Measurements from ENCODE around the gene HOXB5.

The HOXB5 gene

DNA sequence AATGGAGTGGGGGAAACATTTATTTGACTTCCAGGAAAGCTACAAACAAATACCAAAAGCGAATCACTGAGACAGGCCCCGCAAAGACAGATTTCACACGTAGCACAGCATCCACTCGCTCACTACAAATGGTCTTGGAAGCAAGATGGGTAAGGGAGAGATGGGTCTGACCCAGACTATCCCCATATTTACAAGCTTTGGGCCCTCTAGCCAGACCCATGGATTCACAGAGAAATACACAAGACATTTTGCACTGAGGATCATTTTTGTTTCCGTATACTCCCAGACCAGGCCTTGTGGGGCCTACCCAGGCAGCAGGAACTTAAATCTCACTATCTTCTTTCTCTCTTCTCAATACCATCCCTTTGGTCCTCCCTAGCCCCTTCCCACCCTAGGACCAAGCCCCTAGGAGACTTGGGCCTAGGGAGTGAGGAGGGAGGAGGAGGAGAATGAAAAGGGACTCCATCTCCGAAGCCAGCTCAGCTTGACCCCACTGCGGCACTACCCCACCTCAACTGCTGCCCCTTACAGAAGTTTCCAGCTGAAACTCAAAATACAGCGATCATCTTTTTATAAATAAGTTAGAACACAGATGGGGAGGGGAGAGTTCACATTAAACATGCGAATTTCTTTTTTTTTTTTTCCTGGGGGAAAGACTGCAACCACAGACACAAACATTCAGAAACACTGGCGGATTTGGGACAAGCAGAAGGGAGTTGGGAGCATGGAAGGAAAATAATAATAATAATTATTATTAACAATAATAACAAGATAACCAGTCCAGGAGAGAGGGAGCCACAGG is 2.1 kb downstream of the HOXB5 start:
- no peak overlapping the region for H3K4me3 ChIP-seq (ENCODE audit: low read depth, low read length)

DNA sequence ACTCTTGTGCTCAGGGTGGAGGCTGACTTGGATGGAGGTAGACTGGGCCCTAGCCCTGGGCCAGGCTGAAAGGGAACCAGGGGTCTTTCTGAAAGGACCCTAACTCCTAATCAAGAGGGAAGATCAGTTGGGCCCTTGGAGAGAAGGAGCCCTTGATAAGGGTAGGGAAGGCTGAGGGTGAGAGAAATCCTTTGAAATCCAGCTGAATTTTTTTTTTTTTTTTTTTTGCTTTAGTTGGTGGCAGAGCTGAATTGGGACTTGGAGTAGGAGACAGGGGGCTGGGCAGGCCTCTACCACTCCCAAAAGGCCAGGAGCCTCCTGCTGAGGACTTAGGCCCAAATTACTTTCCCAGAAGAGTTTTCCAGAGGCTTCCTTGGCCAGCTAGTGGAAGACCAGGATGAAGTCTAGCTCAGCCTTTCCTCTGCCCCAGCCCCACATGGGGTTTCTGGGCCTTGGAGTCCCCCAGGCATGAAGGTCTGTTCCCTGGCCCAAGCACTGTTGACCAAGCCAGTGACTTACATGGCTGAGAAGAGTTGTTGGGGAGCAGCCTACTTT is 2.9 kb downstream of the HOXB5 start:
- H3K4me3 ChIP-seq (ENCODE audit: low read depth, low read length): no peak overlapping the region

DNA sequence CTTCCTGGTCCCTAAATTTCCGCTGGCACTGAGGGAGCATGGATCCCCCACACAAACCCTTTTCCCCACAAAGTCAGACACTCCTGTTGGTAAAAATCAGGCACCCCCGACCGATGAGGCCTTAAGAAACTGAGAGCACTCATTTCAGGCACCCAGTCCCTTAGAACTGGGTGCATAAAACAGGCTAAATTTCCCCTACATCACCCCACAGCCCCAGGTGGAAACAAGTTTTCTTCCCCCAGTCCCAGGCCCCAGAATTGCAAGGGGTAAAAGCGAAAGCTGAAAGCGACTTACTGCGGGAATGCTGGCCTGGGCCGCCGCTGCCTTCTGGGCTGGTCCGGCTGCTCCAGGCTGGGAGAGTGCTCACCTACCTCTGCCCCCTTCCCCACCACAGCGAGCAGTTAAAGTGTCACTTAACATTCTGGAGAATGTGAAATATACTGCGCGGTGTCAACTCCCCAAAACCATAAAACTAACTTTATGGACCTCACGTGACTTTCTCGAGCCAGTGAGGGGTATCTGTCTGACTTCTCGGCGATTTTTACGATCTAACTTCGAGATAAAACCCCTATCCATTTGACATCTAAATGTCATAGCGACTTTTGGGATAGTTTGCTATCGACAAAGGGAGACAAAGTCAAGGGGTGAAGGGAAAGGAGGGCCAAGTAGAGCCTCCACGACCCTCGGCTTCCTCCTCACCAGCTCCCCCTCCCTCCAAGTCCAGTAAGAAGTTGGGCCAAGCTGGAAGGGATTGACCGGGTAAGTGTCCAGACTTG is 3.6 kb downstream of the HOXB5 start, which contains the start of gene HOXB3:
Gene HOXB3 (minus strand): TSS at position 411 of the 776 bp plus-strand sequence. CDS start 37,767 bp downstream, outside the sequence.
- no peak within 1 kb of the TSS for H3K4me3 ChIP-seq (ENCODE audit: low read depth, low read length)

GRCh38 chr17:48589060-48589830 is 4.3 kb downstream of the HOXB5 start:
- H3K4me3 ChIP-seq (ENCODE audit: low read depth, low read length): no peak overlapping the region

- no peak overlapping the region for H3K4me3 ChIP-seq (ENCODE audit: low read depth, low read length)
These were observed 5.1 kb downstream of the HOXB5 start for GRCh38 chr17:48588528-48588927.

DNA sequence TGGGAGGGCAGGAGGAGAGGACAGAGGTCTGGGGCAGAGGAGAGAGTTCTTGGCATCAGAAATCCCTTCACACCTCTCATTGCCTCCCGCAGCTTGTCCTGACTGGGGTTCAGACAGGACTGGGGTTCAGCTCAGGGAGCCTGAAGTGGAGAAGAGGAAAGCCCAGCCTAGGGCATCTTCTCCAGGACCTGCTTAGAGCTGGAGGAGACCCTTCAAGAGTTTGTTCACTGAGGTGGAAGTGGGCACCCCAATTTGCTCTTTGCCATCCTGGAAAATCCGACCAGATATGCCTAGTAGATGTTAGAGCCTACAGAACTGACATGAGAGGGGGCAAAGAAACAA is 5.5 kb downstream of the HOXB5 start:
- no peak overlapping the region for H3K4me3 ChIP-seq (ENCODE audit: low read depth, low read length)

- no peak overlapping the region for H3K4me3 ChIP-seq (ENCODE audit: low read depth, low read length)
These were observed 6.1 kb downstream of the HOXB5 start for GRCh38 chr17:48587276-48588073.

GRCh38 chr17:48586355-48587258 is 7.0 kb downstream of the HOXB5 start:
- H3K4me3 ChIP-seq (ENCODE audit: low read depth, low read length): no peak overlapping the region

- H3K4me3 ChIP-seq (ENCODE audit: low read depth, low read length): no peak overlapping the region
These were observed 9.3 kb downstream of the HOXB5 start for GRCh38 chr17:48584223-48584741.

DNA sequence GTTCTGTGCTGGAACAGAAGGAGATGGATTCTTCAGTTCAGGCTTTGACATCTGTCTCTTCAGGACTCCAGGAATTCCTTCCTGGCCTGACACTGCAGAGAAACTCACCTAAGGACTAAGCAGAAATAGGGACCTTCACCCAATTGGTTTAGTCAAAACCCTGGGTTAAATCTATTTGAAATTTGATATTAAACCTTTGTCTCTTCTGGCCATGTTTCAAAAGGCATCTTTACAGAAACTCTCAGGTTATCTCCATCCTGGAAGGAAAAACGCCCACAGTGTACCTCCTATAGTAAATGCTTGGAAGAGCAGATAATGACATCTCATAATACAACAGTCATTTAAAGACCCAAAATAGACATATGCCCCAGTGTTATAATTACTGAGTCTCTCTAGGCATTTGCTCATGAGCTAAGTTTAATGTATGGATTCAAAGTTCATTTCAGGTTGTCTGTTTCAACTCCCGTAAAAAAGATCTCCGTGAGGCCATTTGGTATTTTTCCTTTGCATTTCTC is 9.8 kb downstream of the HOXB5 start:
- no peak overlapping the region for H3K4me3 ChIP-seq (ENCODE audit: low read depth, low read length)

GRCh38 chr17:48582750-48583069 is 10.9 kb downstream of the HOXB5 start:
- H3K4me3 ChIP-seq (ENCODE audit: low read depth, low read length): no peak overlapping the region

DNA sequence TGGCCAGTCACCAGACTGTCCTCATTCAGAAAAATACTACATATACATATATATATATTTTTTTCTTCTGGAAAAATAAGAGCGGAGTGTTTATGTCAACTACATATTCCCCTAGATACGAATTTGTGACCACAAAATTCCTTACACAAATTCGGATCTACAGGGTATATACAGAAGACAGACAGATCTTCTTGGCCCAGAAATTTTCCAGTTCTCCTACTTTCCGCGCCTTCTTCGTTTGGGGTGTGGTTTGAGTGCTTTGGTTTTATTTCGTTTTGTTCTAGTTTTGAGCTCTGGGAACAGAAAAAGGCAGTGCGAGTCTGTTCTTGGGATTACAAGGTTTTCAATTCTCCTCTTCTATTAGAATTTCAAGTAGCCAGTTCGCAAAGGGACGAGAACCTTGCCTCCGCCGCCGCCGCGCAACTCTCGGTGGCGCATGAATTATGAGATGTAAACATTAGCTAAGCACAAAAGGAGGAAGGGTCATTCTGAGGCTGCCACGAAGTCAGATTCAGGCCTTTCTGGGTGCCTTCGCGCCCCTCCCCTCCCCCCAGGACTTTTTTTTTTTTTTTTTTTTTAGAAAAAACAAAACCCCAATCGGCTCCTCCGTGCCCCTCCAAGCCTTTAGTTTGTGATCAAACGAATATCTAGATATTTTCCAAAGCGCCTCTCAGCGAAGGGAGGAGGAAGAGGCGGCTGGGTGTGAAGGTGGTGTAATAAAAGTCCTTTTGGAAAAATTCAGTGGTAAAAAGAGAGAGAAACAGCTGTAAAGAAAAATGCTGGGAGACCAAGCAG is 13.6 kb downstream of the HOXB5 start:
- no peak overlapping the region for H3K4me3 ChIP-seq (ENCODE audit: low read depth, low read length)

DNA sequence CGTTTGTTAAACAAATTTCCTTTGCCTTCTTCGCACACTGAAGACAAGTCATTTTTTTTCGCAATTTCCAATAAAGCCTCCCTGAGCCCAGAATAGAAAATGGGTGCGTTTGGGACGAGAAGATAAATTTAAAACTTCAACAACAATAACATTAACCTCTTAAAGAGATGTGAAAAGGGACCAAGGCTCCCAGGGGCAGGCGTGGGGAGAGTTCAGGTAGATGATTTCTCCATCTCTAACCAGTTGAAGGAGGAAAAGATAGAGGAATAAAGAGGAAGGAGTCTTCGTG is 14.2 kb downstream of the HOXB5 start:
- H3K4me3 ChIP-seq (ENCODE audit: low read depth, low read length): no peak overlapping the region

DNA sequence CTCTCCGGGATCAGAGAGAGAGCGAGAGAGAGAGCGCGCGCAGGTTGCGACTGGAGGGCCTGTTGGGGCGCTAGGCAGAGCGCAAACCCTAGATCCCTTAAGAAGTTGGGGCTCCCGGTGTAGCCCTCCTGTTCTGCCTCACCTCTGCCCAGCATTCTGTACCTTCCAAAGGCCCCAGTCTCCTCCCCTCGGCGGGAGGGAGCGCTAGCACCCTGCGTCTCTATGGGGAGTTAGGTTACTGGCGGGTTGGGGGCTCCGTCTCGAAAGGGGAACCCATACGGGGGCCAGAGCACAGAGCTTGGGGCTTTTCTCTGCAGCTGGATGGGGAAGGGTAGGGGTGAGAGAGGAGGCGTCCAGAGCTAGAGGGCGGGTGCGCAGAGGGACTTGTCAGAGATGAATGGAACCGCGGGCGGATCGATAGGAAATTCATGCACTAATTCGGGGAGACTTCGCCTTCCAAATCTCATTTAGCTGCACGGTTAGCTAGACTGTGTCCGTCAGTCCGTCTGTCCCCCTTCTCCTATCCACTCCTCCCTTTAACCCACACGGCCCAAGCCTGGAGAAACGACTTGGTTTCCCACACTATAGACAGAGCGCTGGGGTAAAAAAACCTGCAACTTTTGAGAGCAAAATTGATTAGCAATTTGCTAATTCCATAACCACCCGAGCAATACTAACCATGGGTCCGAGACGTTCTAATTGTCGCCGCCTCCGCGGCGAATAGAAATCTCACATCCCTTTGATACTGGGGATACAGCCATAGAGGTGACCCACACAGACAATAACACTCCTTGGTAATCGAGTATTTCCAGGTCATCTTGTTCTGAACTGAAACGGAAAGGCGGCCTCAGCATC is 14.7 kb downstream of the HOXB5 start:
- H3K4me3 ChIP-seq (ENCODE audit: low read depth, low read length): no peak overlapping the region

DNA sequence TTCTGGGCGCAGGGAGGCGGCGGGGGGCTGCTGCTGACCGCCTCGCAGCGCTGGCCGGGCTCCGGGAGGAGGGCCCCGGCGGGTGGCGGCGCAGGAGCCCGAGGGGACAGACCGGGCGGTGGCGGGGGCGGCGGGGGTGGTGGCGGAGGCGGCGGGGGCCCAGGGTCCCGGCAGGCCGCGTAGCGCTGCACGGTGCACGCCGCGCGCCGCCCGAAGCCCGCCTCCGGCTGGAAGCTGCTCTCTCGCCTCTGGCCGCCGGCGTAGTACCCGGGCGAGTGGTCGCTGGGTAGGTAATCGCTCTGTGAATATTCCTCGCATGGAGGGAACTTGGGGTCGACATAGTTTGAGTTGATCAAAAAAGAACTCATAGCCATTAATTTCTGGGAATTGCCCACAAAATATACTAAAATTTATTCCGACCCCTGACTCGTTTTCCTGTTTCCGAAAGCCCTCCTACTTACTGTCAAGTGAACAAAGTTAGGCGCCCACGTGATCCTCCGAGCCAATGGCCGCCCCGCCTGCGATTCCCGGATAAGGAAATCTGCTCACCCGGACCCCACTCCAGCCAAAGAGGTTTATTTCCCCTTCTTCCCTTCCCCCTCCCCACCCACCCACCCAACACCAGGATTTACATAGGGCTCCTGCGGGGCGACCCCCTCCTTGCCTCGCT is 15.5 kb downstream of the HOXB5 start, which contains the start of gene HOXB4:
Gene HOXB4 (minus strand): TSS at position 405 of the 670 bp plus-strand sequence. CDS start 31 bp downstream, at position 374.
- H3K4me3 ChIP-seq (ENCODE audit: low read depth, low read length): no peak within 1 kb of the TSS

DNA sequence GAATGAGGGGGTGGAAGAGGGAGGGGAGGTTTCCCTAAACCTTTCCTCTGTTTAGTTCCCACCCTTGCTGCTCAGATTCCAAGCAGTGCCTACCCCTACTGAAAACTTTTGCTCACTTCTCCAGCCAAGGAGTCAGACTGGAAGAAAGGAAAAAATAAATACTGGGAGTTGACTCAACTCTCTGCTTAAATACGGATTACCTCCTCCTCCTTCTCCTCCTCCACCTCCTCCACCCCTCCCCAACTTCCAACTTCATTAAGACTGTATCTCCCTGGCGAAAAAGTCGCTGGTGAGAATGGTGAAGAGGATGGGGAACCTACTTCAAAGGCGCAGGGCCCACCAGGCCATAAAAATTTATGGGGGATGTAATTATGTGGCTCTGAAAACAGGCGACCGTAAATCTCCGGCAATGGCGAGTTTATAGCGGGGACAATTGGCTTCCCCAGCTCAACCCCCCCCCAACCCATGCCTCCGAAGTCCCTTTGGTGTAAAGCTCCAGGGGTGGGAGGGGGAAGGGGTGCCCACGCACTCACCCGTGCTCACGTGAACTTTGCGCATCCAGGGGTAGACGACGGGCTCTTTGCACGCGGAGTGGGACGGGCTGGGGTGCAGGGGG is 16.1 kb downstream of the HOXB5 start:
- no peak overlapping the region for H3K4me3 ChIP-seq (ENCODE audit: low read depth, low read length)
